HEK293 (cell line): ENCODE data around the gene TPD52L2.
"Not testable (repeated sequence)": the region's sequence is repeated elsewhere in the genome, so short reads cannot be mapped to it uniquely, and the experiment has no call there.

Experiments used
- CTCF ChIA-PET: fragments of 350-600 bp; formaldehyde crosslinking; extraction: SDS; loops from one replicate; lab custom pipeline; 2021; ENCODE audit warnings: antibody characterized with exemption; lab: Yijun Ruan, JAX
- POLR2A ChIA-PET: fragments of 300-600 bp; formaldehyde crosslinking; extraction: SDS; loops from one replicate; lab custom pipeline; 2020; ENCODE audit warnings: antibody characterized with exemption, inconsistent platforms; lab: Yijun Ruan, JAX
- H3K27ac ChIP-seq: fragments of 200-500 bp; sonication (Bioruptor generic); 2 replicates; pipeline ENCODE4 v1.5.1; 2014; ENCODE audit warnings: low read depth, low read length, control low read depth, inconsistent platforms; ENCODE audit errors: extremely low read depth
- H3K36me3 ChIP-seq, 2 experiments: fragments of 200-500 bp in 1 of 2; sonication (Bioruptor generic) in 1 of 2; 1 replicate in 1 of 2; 2 replicates in 1 of 2; pipeline ENCODE4 v1.5.1; 2014 to 2017; ENCODE audit warnings: inconsistent platforms in 2 of 2, low read length in 2 of 2; ENCODE audit not compliant: control insufficient read depth in 2 of 2, insufficient read depth in 1 of 2
- H3K4me1 ChIP-seq: fragments of 200-500 bp; sonication (Bioruptor generic); 2 replicates; pipeline ENCODE4 v1.5.1; 2014; ENCODE audit warnings: mild to moderate bottlenecking, low read length, inconsistent platforms; ENCODE audit not compliant: control insufficient read depth, insufficient read depth
- H3K4me3 ChIP-seq: 2 replicates; pipeline ENCODE4 v1.5.1; 2011; ENCODE audit warnings: low read depth, mild to moderate bottlenecking, control low read depth, low read length, moderate library complexity
- H3K9me3 ChIP-seq: fragments of 200-500 bp; sonication (Bioruptor generic); 2 replicates; pipeline ENCODE4 v1.5.1; 2014; ENCODE audit warnings: low read depth, low read length, inconsistent platforms; ENCODE audit not compliant: control insufficient read depth, insufficient read depth
- INSM2 ChIP-seq: fragments of 450-650 bp; formaldehyde crosslinking; IDR thresholded peaks from 2 replicates; pipeline ENCODE4 v1.5.1; 2016; ENCODE audit warnings: missing biosample characterization, missing genetic modification characterization
- KLF1 ChIP-seq: fragments of 450-650 bp; formaldehyde crosslinking; IDR thresholded peaks from 2 replicates; pipeline ENCODE4 v1.5.1; 2016; ENCODE audit warnings: missing biosample characterization, missing genetic modification characterization
- PATZ1 ChIP-seq: fragments of 450-650 bp; formaldehyde crosslinking; IDR thresholded peaks from 2 replicates; pipeline ENCODE4 v1.5.1; 2016; ENCODE audit warnings: missing biosample characterization, missing genetic modification characterization
- PRDM4 ChIP-seq: fragments of 450-650 bp; formaldehyde crosslinking; IDR thresholded peaks from 2 replicates; pipeline ENCODE4 v1.5.1; 2017; ENCODE audit warnings: missing biosample characterization, missing genetic modification characterization
- ZBTB10 ChIP-seq: fragments of 450-650 bp; formaldehyde crosslinking; IDR thresholded peaks from 2 replicates; pipeline ENCODE4 v1.5.1; 2016; ENCODE audit warnings: missing biosample characterization, missing genetic modification characterization
- ZNF10 ChIP-seq: fragments of 450-650 bp; formaldehyde crosslinking; IDR thresholded peaks from 2 replicates; pipeline ENCODE4 v1.5.1; 2017; ENCODE audit warnings: missing biosample characterization, missing genetic modification characterization
- ZNF350 ChIP-seq: fragments of 450-650 bp; formaldehyde crosslinking; IDR thresholded peaks from 2 replicates; pipeline ENCODE4 v1.5.0; 2017; ENCODE audit warnings: missing biosample characterization, mild to moderate bottlenecking, missing genetic modification characterization
- ZNF596 ChIP-seq: fragments of 450-650 bp; IDR thresholded peaks from 2 replicates; pipeline ENCODE4 v1.5.0; 2018; ENCODE audit warnings: missing biosample characterization, mild to moderate bottlenecking, missing genetic modification characterization, moderate library complexity
- ZNF664 ChIP-seq: fragments of 450-650 bp; formaldehyde crosslinking; IDR thresholded peaks from 2 replicates; pipeline ENCODE4 v1.5.1; 2016; ENCODE audit warnings: missing biosample characterization, missing genetic modification characterization
- ZXDB ChIP-seq: fragments of 450-650 bp; formaldehyde crosslinking; IDR thresholded peaks from 2 replicates; pipeline ENCODE4 v1.5.1; 2016; ENCODE audit warnings: missing biosample characterization, missing genetic modification characterization
- TF ChIP-seq, protein P1 (sequence below): fragments of 450-650 bp; formaldehyde crosslinking; conservative IDR thresholded peaks from 2 replicates; pipeline ENCODE4 v1.5.1; 2016; ENCODE audit warnings: low read depth, missing biosample characterization, missing genetic modification characterization

The TPD52L2 gene

DNA sequence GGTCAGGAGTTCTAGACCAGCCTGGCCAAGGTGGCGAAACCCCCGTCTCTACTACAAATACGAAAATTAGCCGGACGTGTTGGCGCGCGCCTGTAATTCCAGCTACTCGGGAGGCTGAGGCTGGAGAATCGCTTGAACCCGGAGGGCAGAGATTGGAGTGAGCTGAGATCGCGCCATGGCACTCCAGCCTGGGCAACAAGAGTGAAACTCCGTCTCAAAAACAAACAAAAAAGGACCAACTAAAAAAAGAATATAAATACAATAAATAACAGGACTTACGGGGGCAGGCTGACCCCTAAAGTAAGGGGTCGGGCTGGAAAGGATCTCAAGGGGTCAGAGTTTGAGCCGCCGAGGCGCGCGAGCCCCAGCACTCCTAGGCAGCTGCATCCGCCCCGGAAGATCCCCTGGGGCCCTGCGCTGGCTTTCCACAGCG is 509 bp upstream of the TPD52L2 start (continued):
- TF ChIP-seq, protein P1, sequence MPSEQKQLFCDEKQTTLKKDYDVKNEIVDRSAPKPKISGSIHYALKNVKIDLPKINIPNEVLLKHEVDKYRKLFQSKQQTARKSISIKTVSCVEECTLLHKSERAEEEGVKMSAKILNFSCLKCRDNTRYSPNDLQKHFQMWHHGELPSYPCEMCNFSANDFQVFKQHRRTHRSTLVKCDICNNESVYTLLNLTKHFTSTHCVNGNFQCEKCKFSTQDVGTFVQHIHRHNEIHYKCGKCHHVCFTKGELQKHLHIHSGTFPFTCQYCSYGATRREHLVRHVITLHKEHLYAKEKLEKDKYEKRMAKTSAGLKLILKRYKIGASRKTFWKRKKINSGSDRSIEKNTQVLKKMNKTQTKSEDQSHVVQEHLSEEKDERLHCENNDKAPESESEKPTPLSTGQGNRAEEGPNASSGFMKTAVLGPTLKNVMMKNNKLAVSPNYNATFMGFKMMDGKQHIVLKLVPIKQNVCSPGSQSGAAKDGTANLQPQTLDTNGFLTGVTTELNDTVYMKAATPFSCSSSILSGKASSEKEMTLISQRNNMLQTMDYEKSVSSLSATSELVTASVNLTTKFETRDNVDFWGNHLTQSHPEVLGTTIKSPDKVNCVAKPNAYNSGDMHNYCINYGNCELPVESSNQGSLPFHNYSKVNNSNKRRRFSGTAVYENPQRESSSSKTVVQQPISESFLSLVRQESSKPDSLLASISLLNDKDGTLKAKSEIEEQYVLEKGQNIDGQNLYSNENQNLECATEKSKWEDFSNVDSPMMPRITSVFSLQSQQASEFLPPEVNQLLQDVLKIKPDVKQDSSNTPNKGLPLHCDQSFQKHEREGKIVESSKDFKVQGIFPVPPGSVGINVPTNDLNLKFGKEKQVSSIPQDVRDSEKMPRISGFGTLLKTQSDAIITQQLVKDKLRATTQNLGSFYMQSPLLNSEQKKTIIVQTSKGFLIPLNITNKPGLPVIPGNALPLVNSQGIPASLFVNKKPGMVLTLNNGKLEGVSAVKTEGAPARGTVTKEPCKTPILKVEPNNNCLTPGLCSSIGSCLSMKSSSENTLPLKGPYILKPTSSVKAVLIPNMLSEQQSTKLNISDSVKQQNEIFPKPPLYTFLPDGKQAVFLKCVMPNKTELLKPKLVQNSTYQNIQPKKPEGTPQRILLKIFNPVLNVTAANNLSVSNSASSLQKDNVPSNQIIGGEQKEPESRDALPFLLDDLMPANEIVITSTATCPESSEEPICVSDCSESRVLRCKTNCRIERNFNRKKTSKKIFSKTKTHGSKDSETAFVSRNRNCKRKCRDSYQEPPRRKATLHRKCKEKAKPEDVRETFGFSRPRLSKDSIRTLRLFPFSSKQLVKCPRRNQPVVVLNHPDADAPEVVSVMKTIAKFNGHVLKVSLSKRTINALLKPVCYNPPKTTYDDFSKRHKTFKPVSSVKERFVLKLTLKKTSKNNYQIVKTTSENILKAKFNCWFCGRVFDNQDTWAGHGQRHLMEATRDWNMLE (tag by site-specific recombination) = no peak
- TF ChIP-seq ZNF350 (tag by site-specific recombination) (no peak), PRDM4 (no peak)

- CTCF ChIA-PET = interaction anchor here (0.7 to 2.3 kb wide), 4 partner anchors 74 to 112 kb away, joined by 3 to 9 read pairs (median 4); partner anchors contain the start of gene SAMD10
- H3K4me3 ChIP-seq, H3K4me1 ChIP-seq, H3K27ac ChIP-seq, H3K9me3 ChIP-seq: not testable (repeated sequence)
- POLR2A ChIA-PET = interaction anchor here (3.1 kb wide), 1 partner anchor 9 kb away, joined by 18 read pairs; no protein-coding TSS in a partner anchor
- peaks cover 26 to 51% of the 10 kb centered on the region in 2 experiments for H3K36me3 ChIP-seq
These were observed 2.0 kb downstream of the TPD52L2 start for GRCh38 chr20:63867042-63867441.

- TF ChIP-seq ZNF664 (tag by site-specific recombination) = no peak
- TF ChIP-seq ZNF596 (tag by site-specific recombination) = no peak
- TF ChIP-seq INSM2 = no peak
- no peak for TF ChIP-seq ZNF10 (tag by site-specific recombination)
- TF ChIP-seq ZXDB (tag by site-specific recombination) = no peak
- TF ChIP-seq KLF1 (tag by site-specific recombination) = no peak
- no peak for TF ChIP-seq PATZ1 (tag by site-specific recombination)
- no peak for TF ChIP-seq ZBTB10
- H3K4me3 ChIP-seq = no peak overlapping the region
- ChIA-PET CTCF (interaction anchor here (0.5 to 0.6 kb wide), 2 partner anchors 93 to 371 kb away, joined by 3 read pairs; no protein-coding TSS in a partner anchor), POLR2A (no interaction called here)
- H3K9me3 ChIP-seq = no peaks in the 10 kb centered on the region
- no peaks in the 10 kb centered on the region for H3K4me1 ChIP-seq
- peaks cover 27 to 51% of the 10 kb centered on the region in 2 experiments for H3K36me3 ChIP-seq
- H3K27ac ChIP-seq = no peak overlapping the region
These were observed 3.2 kb downstream of the TPD52L2 start for GRCh38 chr20:63868264-63868663.
